Panc1 (cell line): Measurements from ENCODE around the gene ZNRF3. TPM values are rescaled to one million over a fixed set of nuclear protein-coding genes. Genes with fewer than 3 reads are reported as not detected.

Source experiments
- ATAC-seq: fragments of 200-7000 bp; cut with Tn5 transposase; 2 replicates; pipeline ENCODE4 v1.9.1; 2020; ENCODE audit warnings: mild to moderate bottlenecking, moderate library complexity
- BruUV-seq: library from RNA; stranded (reverse); fragments of 400-500 nt; replicated peaks from 2 replicates; lab custom pipeline; 2021; lab: Mats Ljungman, UMichigan
- CTCF ChIA-PET: fragments of 300-600 bp; sonication (Branson Sonifier 250); formaldehyde crosslinking; loops from one replicate; lab custom pipeline; 2022; ENCODE audit warnings: antibody characterized with exemption; lab: Charles Lee
- POLR2A ChIA-PET: fragments of 300-600 bp; sonication (Branson Sonifier 250); formaldehyde crosslinking; loops from one replicate; lab custom pipeline; 2022; ENCODE audit warnings: antibody characterized with exemption; lab: Charles Lee
- DNase-seq: peaks from one replicate; pipeline ENCODE4 v3.0.0-alpha.2; 2010; ENCODE audit warnings: low read depth, low spot score
- H3K27ac ChIP-seq: 2 replicates; pipeline ENCODE4 v1.5.1; 2011; ENCODE audit warnings: mild to moderate bottlenecking, low read length, inconsistent platforms
- H3K27me3 ChIP-seq: fragments of 200-500 bp; sonication (Bioruptor generic); 2 replicates; pipeline ENCODE4 v1.6.0; 2014; ENCODE audit warnings: low read length, inconsistent platforms; ENCODE audit not compliant: control insufficient read depth, insufficient read depth
- H3K36me3 ChIP-seq: fragments of 200-500 bp; sonication (Bioruptor generic); 2 replicates; pipeline ENCODE4 v1.5.1; 2014; ENCODE audit warnings: inconsistent platforms, mild to moderate bottlenecking, low read length, moderate library complexity; ENCODE audit not compliant: control insufficient read depth, insufficient read depth
- H3K4me1 ChIP-seq: 2 replicates; pipeline ENCODE4 v1.5.1; 2011; ENCODE audit warnings: inconsistent platforms, mild to moderate bottlenecking, low read length, moderate library complexity; ENCODE audit not compliant: control insufficient read depth, insufficient read depth
- H3K4me3 ChIP-seq, 2 experiments: 2 replicates each; pipeline ENCODE4 v1.5.1; 2011 to 2012; ENCODE audit warnings: low read depth in 2 of 2, low read length in 2 of 2, mild to moderate bottlenecking in 2 of 2, inconsistent platforms in 1 of 2, moderate library complexity in 1 of 2
- H3K9me3 ChIP-seq: fragments of 200-500 bp; sonication (Bioruptor generic); 2 replicates; pipeline ENCODE4 v1.5.1; 2014; ENCODE audit warnings: low read depth, mild to moderate bottlenecking, inconsistent platforms, low read length, moderate library complexity; ENCODE audit not compliant: control insufficient read depth, insufficient read depth
- CTCF ChIP-seq: fragments of 450-650 bp; IDR thresholded peaks from 2 replicates; pipeline ENCODE4 v1.5.1; 2017; ENCODE audit warnings: mild to moderate bottlenecking
- POLR2AphosphoS5 ChIP-seq: IDR thresholded peaks from 2 replicates; pipeline ENCODE4 v1.6.1; 2012; ENCODE audit warnings: mild to moderate bottlenecking, low read depth, low read length, moderate library complexity
- REST ChIP-seq, 2 experiments: IDR thresholded peaks; 2 replicates each; pipeline ENCODE4 v1.6.1; 2011 to 2012; ENCODE audit warnings: low read depth in 2 of 2, control low read depth in 1 of 2, low read length in 1 of 2, mild to moderate bottlenecking in 1 of 2, moderate library complexity in 1 of 2; ENCODE audit not compliant: insufficient read depth in 1 of 2
- SIN3A ChIP-seq: IDR thresholded peaks from 2 replicates; pipeline ENCODE4 v1.6.1; 2012; ENCODE audit warnings: low read depth, mild to moderate bottlenecking, low read length, moderate library complexity, borderline replicate concordance; ENCODE audit not compliant: insufficient read depth
- TCF7L2 ChIP-seq: IDR thresholded peaks from 2 replicates; pipeline ENCODE4 v1.6.1; 2011; ENCODE audit warnings: mild to moderate bottlenecking, low read depth, low read length, inconsistent platforms
- in situ Hi-C: cut with HindIII; loops from 2 replicates; pipeline ENCODE4 v1.10.0; 2016; ENCODE audit warnings: low sequenced_read_pairs, low pct_unique_long_range_greater_than_20kb
- intact Hi-C: fragments of 100-400 bp; cut with micrococcal nuclease; formaldehyde crosslinking; loops from one replicate; pipeline ENCODE4 v1.10.0; 2022; ENCODE audit not compliant: unreplicated experiment
- total RNA-seq: library from RNA; stranded (reverse); gene quantifications from one replicate; pipeline ENCODE4 v1.2.1, GENCODE V29; 2021; ENCODE audit not compliant: unreplicated experiment

The ZNRF3 gene
- total RNA-seq, 1 experiment from 2014 or later = 7.3 TPM

- Histone ChIP-seq H3K27ac (no peak overlapping the region), H3K4me3 (no peak overlapping the region), H3K36me3 (no peaks in the 10 kb centered on the region), H3K9me3 (no peaks in the 10 kb centered on the region), H3K4me1 (no peaks in the 10 kb centered on the region), H3K27me3 (no peaks in the 10 kb centered on the region)
- intact Hi-C loops = no loop called here
- ChIA-PET POLR2A (no interaction called here), CTCF (no interaction called here)
- ATAC-seq (no peak), DNase-seq (no peak)
- TF ChIP-seq CTCF (no peak), POLR2AphosphoS5 (no peak), SIN3A (no peak), REST (IDR thresholded peaks at IDR 0.05; ENCODE audit: insufficient read depth in 1 of 2, low read depth in 2 of 2, low read length in 1 of 2) (no peak), TCF7L2 (no peak)
- in situ Hi-C loops = no loop called here
- BruUV-seq = no TSS peak
Measured at GRCh38 chr22:28967969-28968368, 84.6 kb downstream of the ZNRF3 start.

GRCh38 chr22:28969401-28970168 lies 86.2 kb downstream of the ZNRF3 start:
- no TSS peak for BruUV-seq
- DNase-seq = no peak
- CTCF ChIA-PET = no interaction called here

More at GRCh38 chr22:28969401-28970168, 86.2 kb downstream of the ZNRF3 start:
- Histone ChIP-seq H3K4me1 (no peaks in the 10 kb centered on the region), H3K27me3 (no peaks in the 10 kb centered on the region), H3K4me3 (no peak overlapping the region), H3K36me3 (no peaks in the 10 kb centered on the region), H3K27ac (no peak overlapping the region), H3K9me3 (no peaks in the 10 kb centered on the region)
- POLR2A ChIA-PET = no interaction called here
- intact Hi-C loops = no loop called here
- in situ Hi-C loops = no loop called here
- ATAC-seq = no peak
- TF ChIP-seq SIN3A (no peak), POLR2AphosphoS5 (no peak), CTCF (no peak), TCF7L2 (no peak), REST (IDR thresholded peaks at IDR 0.05; ENCODE audit: insufficient read depth in 1 of 2, low read depth in 2 of 2, low read length in 1 of 2) (no peak)
